Neural crest cell (in vitro differentiated cells): ENCODE results near the gene LILRB4. TPM values are rescaled to one million over a fixed set of nuclear protein-coding genes. Genes with fewer than 3 reads are reported as not detected.
"Not testable (repeated sequence)": the region's sequence is repeated elsewhere in the genome, so short reads cannot be mapped to it uniquely, and the experiment has no call there.

Experiments used
- DNase-seq: peaks from one replicate; pipeline ENCODE4 v3.0.0; 2021; ENCODE audit warnings: low read depth, mixed read lengths, low spot score
- H3K27ac Mint-ChIP-seq: one replicate; pipeline ENCODE4 v1.8.0; 2021; ENCODE audit warnings: mild to moderate bottlenecking, mixed read lengths; ENCODE audit not compliant: unreplicated experiment
- H3K27me3 Mint-ChIP-seq: 2 replicates; pipeline ENCODE4 v1.8.0; 2021; ENCODE audit warnings: low read depth, mild to moderate bottlenecking, mixed read lengths
- H3K36me3 Mint-ChIP-seq: 2 replicates; pipeline ENCODE4 v1.8.0; 2021; ENCODE audit warnings: low read depth, mild to moderate bottlenecking, mixed read lengths
- H3K4me1 Mint-ChIP-seq: 2 replicates; pipeline ENCODE4 v1.8.0; 2021; ENCODE audit warnings: mixed read lengths
- H3K4me3 Mint-ChIP-seq: one replicate; pipeline ENCODE4 v1.8.0; 2021; ENCODE audit warnings: mild to moderate bottlenecking, mixed read lengths
- H3K9me3 Mint-ChIP-seq: 2 replicates; pipeline ENCODE4 v1.8.0; 2021; ENCODE audit warnings: mixed read lengths
- total RNA-seq: library from RNA; stranded (reverse); gene quantifications from 2 replicates; pipeline ENCODE4 v1.2.1, GENCODE V29; 2021
- TF ChIP-seq, protein P1 (sequence below): fragments of 200-600 bp; sonication (generic); conservative IDR thresholded peaks from 2 replicates; pipeline ENCODE4 v1.5.0; 2021; ENCODE audit warnings: antibody characterized with exemption, mild to moderate bottlenecking

LILRB4 gene
- total RNA-seq, 1 donor from 2014 or later = not detected

DNA sequence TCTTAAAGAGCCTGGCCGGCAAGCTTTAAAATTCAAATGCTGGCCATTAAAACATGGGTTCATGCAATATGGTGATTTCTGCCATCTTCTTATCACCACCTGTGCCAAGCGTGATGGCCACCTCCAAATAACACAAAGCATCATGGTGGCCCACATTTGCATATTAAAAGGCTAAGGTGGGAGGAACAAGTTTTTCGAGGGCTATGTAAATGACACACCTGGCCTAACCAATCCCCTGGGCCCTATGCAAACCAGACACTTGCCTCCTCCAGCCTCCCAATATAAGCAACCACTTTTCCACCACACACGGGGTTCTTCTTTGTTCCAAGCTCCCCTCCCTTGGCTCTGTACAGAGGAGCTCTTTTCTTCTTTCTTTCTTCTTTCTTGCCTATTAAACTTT lies 14.4 kb downstream of the LILRB4 start:
- no peak for DNase-seq
- TF ChIP-seq, protein P1, sequence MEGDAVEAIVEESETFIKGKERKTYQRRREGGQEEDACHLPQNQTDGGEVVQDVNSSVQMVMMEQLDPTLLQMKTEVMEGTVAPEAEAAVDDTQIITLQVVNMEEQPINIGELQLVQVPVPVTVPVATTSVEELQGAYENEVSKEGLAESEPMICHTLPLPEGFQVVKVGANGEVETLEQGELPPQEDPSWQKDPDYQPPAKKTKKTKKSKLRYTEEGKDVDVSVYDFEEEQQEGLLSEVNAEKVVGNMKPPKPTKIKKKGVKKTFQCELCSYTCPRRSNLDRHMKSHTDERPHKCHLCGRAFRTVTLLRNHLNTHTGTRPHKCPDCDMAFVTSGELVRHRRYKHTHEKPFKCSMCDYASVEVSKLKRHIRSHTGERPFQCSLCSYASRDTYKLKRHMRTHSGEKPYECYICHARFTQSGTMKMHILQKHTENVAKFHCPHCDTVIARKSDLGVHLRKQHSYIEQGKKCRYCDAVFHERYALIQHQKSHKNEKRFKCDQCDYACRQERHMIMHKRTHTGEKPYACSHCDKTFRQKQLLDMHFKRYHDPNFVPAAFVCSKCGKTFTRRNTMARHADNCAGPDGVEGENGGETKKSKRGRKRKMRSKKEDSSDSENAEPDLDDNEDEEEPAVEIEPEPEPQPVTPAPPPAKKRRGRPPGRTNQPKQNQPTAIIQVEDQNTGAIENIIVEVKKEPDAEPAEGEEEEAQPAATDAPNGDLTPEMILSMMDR = no peak
- Mint-ChIP-seq H3K4me3 (no peak overlapping the region), H3K27me3 (no peaks in the 10 kb centered on the region), H3K4me1 (no peaks in the 10 kb centered on the region), H3K36me3 (no peaks in the 10 kb centered on the region), H3K27ac (no peak overlapping the region), H3K9me3 (peaks cover 9% of the 10 kb centered on the region)

DNA sequence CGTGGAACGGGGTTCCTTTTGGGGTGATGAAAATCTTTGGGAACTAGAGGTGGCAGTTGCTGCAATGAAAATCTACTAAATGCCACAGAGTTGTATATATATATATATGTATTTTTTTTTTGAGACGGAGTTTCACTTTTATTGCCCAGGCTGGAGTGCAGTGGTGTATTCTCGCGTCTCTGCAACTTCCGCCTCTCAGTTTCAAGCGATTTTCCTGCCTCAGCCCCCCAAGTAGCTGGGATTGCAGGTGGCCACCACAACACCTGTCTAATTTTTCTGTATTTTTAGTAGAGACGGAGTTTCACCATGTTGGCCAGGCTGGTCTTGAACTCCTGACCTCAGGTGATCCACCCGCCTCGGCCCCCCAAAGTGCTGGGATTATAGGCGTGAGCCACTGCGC lies 18.8 kb downstream of the LILRB4 start:
- not testable (repeated sequence) for H3K4me1 Mint-ChIP-seq, H3K4me3 Mint-ChIP-seq, H3K27ac Mint-ChIP-seq, H3K27me3 Mint-ChIP-seq, H3K36me3 Mint-ChIP-seq, DNase-seq
- H3K9me3 Mint-ChIP-seq = peaks cover 16% of the 10 kb centered on the region

DNA sequence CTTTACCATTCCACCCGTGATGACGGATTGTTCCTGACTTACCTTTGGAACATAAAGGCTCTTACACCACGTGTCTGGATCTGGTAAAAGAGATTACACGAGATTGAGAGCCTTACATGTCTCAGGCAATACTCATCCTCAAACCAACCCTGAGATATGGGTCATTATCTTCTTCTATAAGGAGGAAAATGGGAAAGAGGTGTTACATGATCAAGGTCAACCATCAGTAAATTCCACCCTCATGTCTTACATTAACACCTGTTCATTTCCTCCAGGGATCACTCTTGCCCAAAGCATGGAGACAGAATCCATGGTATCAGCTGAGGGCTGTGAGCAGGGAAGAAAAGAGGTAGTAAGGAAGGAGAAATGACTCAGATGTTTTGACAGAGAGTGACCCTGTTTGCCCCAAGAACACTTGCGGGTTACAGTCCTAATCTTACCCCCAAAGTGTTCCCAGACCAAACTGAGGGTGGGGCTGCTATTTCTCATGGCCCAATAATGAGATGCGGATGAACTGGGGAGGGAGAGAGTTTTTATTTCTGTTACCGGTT lies 19.6 kb downstream of the LILRB4 start:
- H3K9me3 Mint-ChIP-seq = peaks cover 20% of the 10 kb centered on the region
- H3K27me3 Mint-ChIP-seq = no peaks in the 10 kb centered on the region

DNA sequence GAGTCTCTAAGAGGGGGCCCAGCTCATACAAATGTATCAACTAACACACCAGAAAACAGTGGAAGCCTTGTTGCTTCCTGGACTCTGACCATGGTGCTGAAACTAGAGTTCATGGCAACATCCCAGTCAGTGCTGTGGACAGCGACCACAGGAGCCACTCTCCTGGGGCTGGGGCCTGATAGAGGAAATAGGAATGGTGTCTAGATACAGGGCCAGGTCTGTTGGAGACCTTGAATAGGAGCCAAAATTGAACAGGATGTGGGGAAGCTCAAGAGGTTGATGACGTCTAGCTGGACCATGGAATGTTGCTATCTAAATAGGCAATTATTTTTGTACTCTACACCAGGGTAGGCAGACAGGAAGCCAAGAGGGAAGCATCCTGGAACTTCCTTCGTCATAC lies 21.7 kb downstream of the LILRB4 start:
- H3K4me3 Mint-ChIP-seq = no peak overlapping the region
- TF ChIP-seq, protein P1 = no peak
- H3K27me3 Mint-ChIP-seq = no peaks in the 10 kb centered on the region
- H3K36me3 Mint-ChIP-seq = no peaks in the 10 kb centered on the region
- H3K9me3 Mint-ChIP-seq = peaks cover 21% of the 10 kb centered on the region
- H3K4me1 Mint-ChIP-seq = no peaks in the 10 kb centered on the region
- H3K27ac Mint-ChIP-seq = no peak overlapping the region
- DNase-seq = no peak

More for the DNA sequence above, 19.6 kb downstream of the LILRB4 start:
- no peak for DNase-seq
- no peaks in the 10 kb centered on the region for H3K36me3 Mint-ChIP-seq
- H3K27ac Mint-ChIP-seq = no peak overlapping the region
- H3K4me3 Mint-ChIP-seq = no peak overlapping the region
- no peaks in the 10 kb centered on the region for H3K4me1 Mint-ChIP-seq
- TF ChIP-seq, protein P1 = no peak

DNA sequence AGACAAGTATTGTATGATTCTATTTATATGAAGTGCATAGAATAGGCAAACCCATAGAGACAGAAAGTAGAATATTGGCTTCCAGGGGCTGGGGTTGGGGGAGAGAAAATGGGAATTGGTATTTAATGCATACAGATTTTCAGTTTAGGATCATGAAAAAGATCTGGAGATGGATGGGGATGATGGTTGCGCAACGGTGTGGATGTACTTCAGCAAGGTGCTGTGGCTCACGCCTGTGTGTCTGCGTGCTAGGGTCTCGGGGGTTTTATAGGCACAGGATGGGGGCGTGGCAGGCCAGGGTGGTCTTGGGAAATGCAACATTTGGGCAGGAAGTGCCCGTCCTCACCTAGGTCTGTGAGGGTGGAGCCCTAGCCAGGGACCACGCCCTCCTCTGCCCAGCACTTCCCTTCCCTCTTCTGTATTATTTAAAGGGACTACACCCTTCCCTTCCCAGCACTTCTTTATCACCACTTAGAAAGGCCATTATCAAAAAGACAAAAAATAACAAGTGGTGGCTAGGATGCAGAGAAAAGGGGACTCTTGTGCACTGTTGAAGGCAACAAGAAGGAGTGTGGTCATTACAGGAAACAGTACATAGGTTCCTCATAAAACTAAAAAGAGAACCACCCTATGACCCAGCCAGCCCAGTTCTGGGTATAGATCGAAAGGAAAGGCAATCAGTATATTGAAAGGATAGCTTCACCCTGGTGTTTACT lies 29.0 kb downstream of the LILRB4 start:
- peaks cover 18% of the 10 kb centered on the region for H3K9me3 Mint-ChIP-seq
- no peaks in the 10 kb centered on the region for H3K36me3 Mint-ChIP-seq
- no peak overlapping the region for H3K27ac Mint-ChIP-seq
- DNase-seq = no peak
- H3K4me1 Mint-ChIP-seq = no peaks in the 10 kb centered on the region
- H3K27me3 Mint-ChIP-seq = no peaks in the 10 kb centered on the region
- no peak overlapping the region for H3K4me3 Mint-ChIP-seq
- TF ChIP-seq, protein P1 = no peak

DNA sequence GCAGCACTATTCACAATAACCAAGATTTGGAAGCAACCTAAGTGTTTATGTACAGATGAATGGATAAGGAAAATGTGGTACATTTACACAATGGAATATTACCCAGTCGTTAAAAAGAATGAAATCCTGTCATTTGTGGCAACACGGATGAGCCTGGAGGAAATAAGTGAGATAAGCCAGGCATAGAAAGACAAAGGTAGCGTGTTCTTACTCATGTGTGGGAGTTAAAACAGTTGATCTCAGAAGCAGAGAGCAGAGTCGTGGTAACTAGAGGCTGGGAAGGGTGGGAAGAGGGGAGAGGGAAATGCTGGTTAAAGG lies 29.5 kb downstream of the LILRB4 start:
- TF ChIP-seq, protein P1 = no peak
- Mint-ChIP-seq H3K36me3 (no peaks in the 10 kb centered on the region), H3K4me1 (no peaks in the 10 kb centered on the region)

More for the DNA sequence above, 29.5 kb downstream of the LILRB4 start:
- H3K27me3 Mint-ChIP-seq = no peaks in the 10 kb centered on the region
- no peak overlapping the region for H3K4me3 Mint-ChIP-seq
- H3K9me3 Mint-ChIP-seq = peaks cover 14% of the 10 kb centered on the region
- no peak for DNase-seq
- no peak overlapping the region for H3K27ac Mint-ChIP-seq
